Activated CD8-positive, alpha-beta memory T cell treated with anti-CD3 and anti-CD28 coated beads, Interleukin-2, amount 50 U/mL, for 24 hours (primary cell): ENCODE data around the gene INSIG2.
"Not testable (repeated sequence)": the region's sequence is repeated elsewhere in the genome, so short reads cannot be mapped to it uniquely, and the experiment has no call there.

Experiments used
- DNase-seq: peaks from one replicate; pipeline ENCODE4 v3.0.0-alpha.2; 2020; ENCODE audit errors: extremely low read depth

Gene INSIG2

GRCh38 chr2:118059919-118060478 lies 28.3 kb upstream of the INSIG2 start:
- DNase-seq = no peak

DNA sequence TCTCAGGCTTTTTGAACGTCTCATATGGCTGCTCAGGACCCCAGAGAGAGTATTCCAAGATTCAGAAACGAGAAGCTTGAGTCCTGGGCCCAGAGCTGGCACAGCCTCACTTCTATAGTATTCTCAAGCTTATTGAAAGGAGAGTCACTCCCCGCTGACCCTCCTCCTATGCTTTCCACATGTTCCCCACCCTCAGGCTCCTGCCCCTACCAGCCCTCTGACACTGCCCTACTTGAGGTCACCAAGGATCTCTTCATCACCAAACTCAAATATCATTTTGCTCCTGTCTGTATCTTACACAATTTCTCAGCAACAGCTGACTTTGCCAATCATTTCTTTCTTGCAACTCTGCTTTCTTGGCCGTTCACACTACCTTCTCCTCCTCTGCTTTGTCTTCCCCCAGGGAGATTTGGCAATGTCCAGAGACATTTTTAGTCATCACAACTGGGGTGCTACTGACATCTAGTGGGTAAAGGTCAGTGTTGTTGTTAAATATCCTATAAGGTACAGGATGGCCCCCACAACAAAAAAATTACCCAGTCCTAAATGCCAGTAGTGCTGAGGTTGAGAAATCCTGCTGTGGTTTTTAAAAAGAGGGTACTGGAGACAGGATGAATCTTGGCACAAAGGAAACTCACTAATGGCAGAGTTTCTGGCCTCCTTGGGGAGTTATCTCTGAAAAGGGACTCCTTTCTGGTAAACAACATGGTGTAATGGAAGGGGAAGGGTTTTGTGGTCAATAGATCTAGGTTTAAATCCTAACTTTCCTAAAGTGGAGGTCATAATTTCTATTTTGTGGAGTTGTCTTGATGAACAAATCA lies 26.9 kb upstream of the INSIG2 start:
- no peak for DNase-seq

GRCh38 chr2:118062048-118062447 lies 26.2 kb upstream of the INSIG2 start:
- DNase-seq = no peak

DNA sequence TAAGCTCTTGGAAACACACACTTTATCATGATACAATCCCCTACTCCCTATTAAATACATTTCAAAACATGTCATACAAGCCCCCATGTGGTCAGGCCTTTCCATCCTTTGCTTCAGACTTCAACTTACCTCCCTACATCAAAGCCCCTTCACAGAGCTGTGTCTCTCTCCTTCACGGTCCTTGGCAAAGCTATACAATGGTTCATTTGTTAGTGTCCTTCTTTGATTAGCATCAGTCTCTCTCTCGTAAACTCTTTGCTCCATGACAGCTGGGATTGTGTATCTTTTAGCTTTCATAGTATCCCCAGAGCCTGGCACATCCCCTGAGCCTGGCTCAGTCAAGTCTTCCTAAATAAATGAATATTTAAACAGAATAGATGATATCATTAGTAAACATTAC lies 25.6 kb upstream of the INSIG2 start:
- no peak for DNase-seq

- no peak for DNase-seq
Measured at GRCh38 chr2:118065015-118065706, 23.1 kb upstream of the INSIG2 start.

GRCh38 chr2:118065921-118066511 lies 22.3 kb upstream of the INSIG2 start:
- no peak for DNase-seq

- DNase-seq = no peak
Measured at GRCh38 chr2:118077636-118078247, 10.5 kb upstream of the INSIG2 start.

DNA sequence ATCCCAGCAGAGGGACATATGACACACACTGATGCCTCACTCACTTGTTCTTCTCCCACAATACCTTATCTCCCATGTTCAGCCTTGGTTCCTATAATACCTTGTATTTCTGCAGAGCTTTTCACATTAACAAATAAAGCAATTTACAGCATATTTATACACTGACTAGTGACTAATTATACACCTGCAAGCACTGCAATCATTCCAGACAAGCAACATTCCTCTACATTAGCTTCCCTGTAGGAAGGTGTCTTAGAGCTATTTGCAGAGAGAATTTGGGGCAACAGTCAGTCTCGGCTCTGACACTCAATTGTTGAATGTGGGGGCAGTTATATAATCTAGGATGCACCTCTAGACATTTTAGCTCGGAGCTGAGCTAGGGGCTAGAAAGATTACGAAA lies 9.5 kb upstream of the INSIG2 start:
- DNase-seq = no peak

- no peak for DNase-seq
Measured at GRCh38 chr2:118084491-118085089, 3.7 kb upstream of the INSIG2 start.

- DNase-seq = no peak
Measured at GRCh38 chr2:118085173-118086023, 2.9 kb upstream of the INSIG2 start.

- DNase-seq = no peak
Measured at GRCh38 chr2:118086024-118086633, 2.1 kb upstream of the INSIG2 start.

- no peak for DNase-seq
Measured at GRCh38 chr2:118089139-118089800, 999 bp downstream of the INSIG2 start.

GRCh38 chr2:118090387-118091139 lies 2.3 kb downstream of the INSIG2 start:
- no peak for DNase-seq

DNA sequence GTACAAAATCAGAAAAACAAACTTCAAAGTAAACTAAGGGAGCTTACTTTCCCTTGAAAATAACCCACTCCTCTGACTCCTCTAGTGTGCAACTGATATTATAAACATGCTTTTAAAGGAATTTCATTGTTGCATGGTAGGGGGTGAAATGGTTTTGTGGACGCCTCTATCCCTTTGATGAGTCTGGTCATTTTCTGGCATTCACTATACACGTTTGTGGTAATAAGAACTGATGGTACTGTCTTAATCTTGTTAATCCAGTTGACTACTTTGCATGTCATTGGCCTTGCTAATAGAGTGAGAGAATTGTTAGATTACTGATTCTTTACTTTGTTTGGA lies 2.8 kb downstream of the INSIG2 start:
- DNase-seq = no peak

DNA sequence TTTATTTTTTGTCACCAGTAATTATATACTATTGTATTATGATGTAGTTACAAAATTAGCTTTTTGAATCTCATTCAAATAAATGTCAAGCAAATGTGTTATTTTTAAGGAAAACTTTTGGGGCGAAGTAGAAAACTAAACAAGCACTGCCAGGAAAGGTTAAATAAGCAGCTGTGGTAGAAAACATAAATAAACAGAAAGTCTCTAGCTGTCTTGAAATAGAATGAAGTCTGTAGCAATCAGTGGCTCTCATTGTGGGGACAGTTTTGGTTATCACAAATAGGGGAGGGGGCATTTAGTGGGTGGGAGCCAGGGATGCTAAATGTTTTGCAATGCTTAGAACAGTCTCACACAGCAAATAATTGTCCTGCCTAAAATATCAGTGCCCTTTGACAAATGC lies 3.4 kb downstream of the INSIG2 start:
- DNase-seq = no peak

- DNase-seq = not testable (repeated sequence)
Measured at GRCh38 chr2:118094102-118094501, 5.8 kb downstream of the INSIG2 start.

- no peak for DNase-seq
Measured at GRCh38 chr2:118094503-118094902, 6.2 kb downstream of the INSIG2 start.

DNA sequence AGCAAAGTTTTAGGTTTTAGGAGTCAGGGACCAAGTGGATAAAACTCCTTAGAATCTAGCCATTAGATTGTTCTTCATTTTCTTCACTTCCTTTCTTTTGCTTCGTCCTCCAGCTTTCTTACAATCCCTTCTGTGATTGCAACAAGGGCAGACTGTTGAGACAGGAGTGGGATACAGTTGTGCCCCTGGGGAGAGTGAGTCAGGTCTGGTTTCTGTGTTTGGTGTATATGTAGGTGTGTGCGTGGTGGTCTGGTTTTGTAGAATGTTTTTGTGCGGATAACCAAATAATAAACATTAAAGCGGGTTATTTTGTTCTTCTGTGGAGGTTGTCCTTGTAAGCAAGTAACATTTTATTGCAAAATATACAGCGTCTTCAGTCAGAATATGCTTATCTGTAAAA lies 7.3 kb downstream of the INSIG2 start:
- DNase-seq = no peak

DNA sequence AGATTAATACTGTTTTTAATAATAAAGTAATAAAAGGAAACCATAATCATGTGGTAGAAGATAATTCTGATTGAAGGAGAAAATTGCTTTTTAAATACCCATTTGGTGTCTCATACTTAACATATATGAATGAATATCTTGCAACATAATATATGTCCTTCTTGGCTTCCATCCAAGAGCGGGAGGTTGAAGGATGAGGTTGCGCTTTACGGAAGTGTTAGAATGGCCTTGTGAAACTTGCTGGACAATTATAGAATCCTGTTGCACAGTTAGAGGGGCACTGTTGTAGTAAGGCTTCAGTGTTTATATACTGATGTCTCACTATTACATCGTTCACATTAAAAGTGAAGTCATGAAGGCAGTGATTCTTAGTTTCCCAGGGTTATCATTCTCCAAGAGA lies 9.4 kb downstream of the INSIG2 start:
- DNase-seq = no peak
